Trophoblast cell (in vitro differentiated cells and primary cell): ENCODE results near the gene SERPINA3.

ENCODE experiments used
- DNase-seq, 2 donors: peaks; one replicate each; pipeline ENCODE4 v3.0.0-alpha.2; 2016
- H2AFZ ChIP-seq: 2 replicates; pipeline ENCODE4 v1.6.1; 2013; ENCODE audit warnings: low read length, moderate library complexity, mild to moderate bottlenecking; ENCODE audit not compliant: insufficient read depth, poor library complexity
- H2AK5ac ChIP-seq: 2 replicates; pipeline ENCODE4 v1.6.1; 2013; ENCODE audit warnings: mild to moderate bottlenecking, low read length
- H2BK120ac ChIP-seq: 2 replicates; pipeline ENCODE4 v1.6.1; 2013; ENCODE audit warnings: low read length, mild to moderate bottlenecking, moderate library complexity; ENCODE audit not compliant: insufficient read depth, poor library complexity
- H2BK12ac ChIP-seq: 2 replicates; pipeline ENCODE4 v1.6.1; 2013; ENCODE audit warnings: mild to moderate bottlenecking, low read length, moderate library complexity
- H2BK5ac ChIP-seq: 2 replicates; pipeline ENCODE4 v1.6.1; 2013; ENCODE audit warnings: low read length, low read depth, moderate library complexity, mild to moderate bottlenecking; ENCODE audit not compliant: poor library complexity
- H3K14ac ChIP-seq: 2 replicates; pipeline ENCODE4 v1.6.1; 2013; ENCODE audit warnings: mild to moderate bottlenecking, low read length
- H3K18ac ChIP-seq: 2 replicates; pipeline ENCODE4 v1.6.1; 2013; ENCODE audit warnings: mild to moderate bottlenecking, low read length
- H3K23ac ChIP-seq: 2 replicates; pipeline ENCODE4 v1.6.1; 2013; ENCODE audit warnings: low read length
- H3K27ac ChIP-seq: 2 replicates; pipeline ENCODE4 v1.5.1; 2013; ENCODE audit warnings: low read depth, mild to moderate bottlenecking, inconsistent platforms, low read length, moderate library complexity
- H3K27me3 ChIP-seq: 2 replicates; pipeline ENCODE4 v1.6.1; 2013; ENCODE audit warnings: inconsistent platforms, mild to moderate bottlenecking, low read length, moderate library complexity; ENCODE audit not compliant: insufficient read depth
- H3K36me3 ChIP-seq, 2 experiments: 1 replicate in 1 of 2; 2 replicates in 1 of 2; pipeline ENCODE4 v1.6.1; 2013; ENCODE audit warnings: low read length in 2 of 2, mild to moderate bottlenecking in 2 of 2, moderate library complexity in 1 of 2; ENCODE audit not compliant: insufficient read depth in 2 of 2, control insufficient read depth in 1 of 2
- H3K4ac ChIP-seq: 2 replicates; pipeline ENCODE4 v1.6.1; 2013; ENCODE audit warnings: low read depth, mild to moderate bottlenecking, low read length, moderate library complexity
- H3K4me1 ChIP-seq, 2 experiments: 1 replicate in 1 of 2; 2 replicates in 1 of 2; pipeline ENCODE4 v1.6.1; 2013; ENCODE audit warnings: low read length in 2 of 2, mild to moderate bottlenecking in 2 of 2, moderate library complexity in 1 of 2; ENCODE audit not compliant: insufficient read depth in 2 of 2, control insufficient read depth in 1 of 2
- H3K4me2 ChIP-seq: 2 replicates; pipeline ENCODE4 v1.6.1; 2013; ENCODE audit warnings: inconsistent platforms, mild to moderate bottlenecking, low read length, moderate library complexity
- H3K4me3 ChIP-seq: 2 replicates; pipeline ENCODE4 v1.5.1; 2013; ENCODE audit warnings: mild to moderate bottlenecking, low read depth, low read length, inconsistent platforms
- H3K79me1 ChIP-seq: one replicate; pipeline ENCODE4 v1.6.1; 2013; ENCODE audit warnings: low read length
- H3K79me2 ChIP-seq: 2 replicates; pipeline ENCODE4 v1.6.1; 2013; ENCODE audit warnings: low read length, mild to moderate bottlenecking; ENCODE audit not compliant: control insufficient read depth, insufficient read depth, poor library complexity
- H3K9ac ChIP-seq: 2 replicates; pipeline ENCODE4 v1.6.1; 2013; ENCODE audit warnings: mild to moderate bottlenecking, low read length
- H3K9me3 ChIP-seq: 2 replicates; pipeline ENCODE4 v1.6.1; 2013; ENCODE audit warnings: low read depth, mild to moderate bottlenecking, control low read depth, inconsistent platforms, low read length; ENCODE audit not compliant: insufficient read depth
- H4K12ac ChIP-seq: 2 replicates; pipeline ENCODE4 v1.6.1; 2013; ENCODE audit warnings: low read depth, mild to moderate bottlenecking, low read length, moderate library complexity
- H4K8ac ChIP-seq: 2 replicates; pipeline ENCODE4 v1.6.1; 2013; ENCODE audit warnings: low read depth, mild to moderate bottlenecking, low read length, moderate library complexity
- H4K91ac ChIP-seq: one replicate; pipeline ENCODE4 v1.6.1; 2013; ENCODE audit warnings: low read depth, mild to moderate bottlenecking, low read length, moderate library complexity
- WGBS: extraction: QIAGEN DNeasy Blood & Tissue Kit; methylation state at CpG from one replicate; pipeline ENCODE4 v1.1.7; 2013; ENCODE audit warnings: missing lambda C conversion rate; ENCODE audit not compliant: insufficient read length, insufficient coverage; ENCODE audit errors: extremely low coverage; 5-methylcytosine and 5-hydroxymethylcytosine counted together

The SERPINA3 gene

DNA sequence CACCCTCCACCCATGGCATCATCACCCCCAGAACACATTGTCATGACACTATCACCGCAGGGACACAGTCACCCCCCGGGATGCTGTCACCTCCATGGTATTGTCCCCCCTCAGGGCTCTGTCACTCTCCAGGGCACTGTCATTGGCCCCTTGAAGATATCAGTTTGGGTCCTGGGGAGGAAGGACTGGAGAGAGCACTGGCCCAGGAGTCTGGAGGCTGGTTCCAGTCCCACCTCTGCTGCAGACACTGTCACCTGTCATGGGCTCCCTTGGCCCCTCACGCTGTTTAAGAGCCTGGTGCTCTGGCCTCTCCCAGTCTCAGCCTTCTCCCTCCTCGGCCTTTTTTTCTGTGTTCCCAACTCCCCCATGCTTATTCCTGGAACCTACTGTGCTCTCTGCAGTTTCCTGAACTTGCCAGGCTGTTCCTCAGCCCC lies 31.9 kb downstream of the SERPINA3 start:
- WGBS = no CpG with 5 or more reads among the region's 4 CpGs
- no peak overlapping the region for H2AK5ac ChIP-seq

DNA sequence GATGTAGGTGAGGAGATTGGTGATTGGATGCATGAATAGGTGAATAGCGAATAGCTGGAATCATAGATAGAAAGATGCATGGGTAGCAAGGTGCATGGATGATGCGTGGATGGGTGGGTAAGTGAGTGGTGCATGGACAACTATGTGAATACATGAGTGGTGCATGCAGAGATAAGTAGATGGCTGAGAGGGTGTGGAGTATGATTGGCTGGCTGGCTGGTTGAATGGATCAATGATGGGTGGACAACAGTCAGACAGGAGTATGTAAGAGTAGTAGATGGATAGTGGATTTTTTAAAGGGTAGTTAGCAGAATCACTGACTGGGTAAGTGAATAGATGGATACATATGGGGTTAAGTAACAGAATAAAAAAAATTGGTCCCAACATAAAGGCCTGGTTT lies 33.9 kb downstream of the SERPINA3 start:
- Histone ChIP-seq H2BK120ac (no peak overlapping the region), H3K79me2 (no peaks in the 10 kb centered on the region)

More for the DNA sequence above, 31.9 kb downstream of the SERPINA3 start:
- Histone ChIP-seq H2BK120ac (no peak overlapping the region), H3K36me3 (no peaks in the 10 kb centered on the region), H3K27me3 (no peaks in the 10 kb centered on the region), H3K14ac (no peak overlapping the region), H4K91ac (no peak overlapping the region), H2BK5ac (no peak overlapping the region), H2AFZ (no peak overlapping the region), H3K9me3 (peaks cover 16% of the 10 kb centered on the region), H2BK12ac (no peak overlapping the region), H4K12ac (no peak overlapping the region), H3K4me1 (no peaks in the 10 kb centered on the region), H3K9ac (no peak overlapping the region), H3K4ac (no peak overlapping the region), H4K8ac (no peak overlapping the region), H3K79me1 (no peaks in the 10 kb centered on the region), H3K27ac (no peak overlapping the region), H3K23ac (no peak overlapping the region), H3K4me3 (no peak overlapping the region), H3K18ac (no peak overlapping the region), H3K4me2 (no peak overlapping the region), H3K79me2 (no peaks in the 10 kb centered on the region)
- DNase-seq = no peak

DNA sequence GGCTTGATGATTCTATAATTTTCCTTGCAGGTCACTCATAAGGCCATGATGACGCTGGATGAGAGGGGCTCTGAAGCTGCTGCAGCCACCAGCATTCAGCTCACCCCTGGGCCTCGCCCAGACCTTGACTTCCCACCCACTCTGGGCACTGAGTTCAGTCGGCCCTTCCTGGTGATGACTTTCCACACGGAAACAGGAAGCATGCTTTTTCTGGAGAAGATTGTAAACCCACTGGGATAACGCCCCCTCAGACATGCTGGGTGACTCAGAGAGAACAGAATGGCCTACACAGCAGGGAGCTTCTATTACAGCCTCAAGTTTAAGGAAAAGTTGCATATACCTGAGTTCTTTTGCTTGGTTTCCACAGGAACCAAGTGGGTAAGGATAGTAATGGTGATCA lies 34.3 kb downstream of the SERPINA3 start:
- no peak overlapping the region for H2BK12ac ChIP-seq
- no peaks in the 10 kb centered on the region for H3K79me2 ChIP-seq
- no peak overlapping the region for H4K12ac ChIP-seq
- peaks cover 17% of the 10 kb centered on the region for H3K9me3 ChIP-seq
- DNase-seq = no peak
- no peaks in the 10 kb centered on the region for H3K36me3 ChIP-seq
- no peak overlapping the region for H3K23ac ChIP-seq
- no peak overlapping the region for H3K14ac ChIP-seq
- H2AK5ac ChIP-seq = no peak overlapping the region
- no peak overlapping the region for H3K4me3 ChIP-seq
- no peak overlapping the region for H3K18ac ChIP-seq
- H4K91ac ChIP-seq = no peak overlapping the region
- no peak overlapping the region for H3K9ac ChIP-seq
- no peak overlapping the region for H3K4ac ChIP-seq
- no peak overlapping the region for H3K27ac ChIP-seq
- no peak overlapping the region for H2BK120ac ChIP-seq
- WGBS = no CpG with 5 or more reads among the region's 5 CpGs
- no peak overlapping the region for H3K4me2 ChIP-seq
- no peak overlapping the region for H4K8ac ChIP-seq
- H2BK5ac ChIP-seq = no peak overlapping the region
- no peaks in the 10 kb centered on the region for H3K27me3 ChIP-seq
- H3K4me1 ChIP-seq = no peaks in the 10 kb centered on the region
- H3K79me1 ChIP-seq = no peaks in the 10 kb centered on the region
- no peak overlapping the region for H2AFZ ChIP-seq

More for the DNA sequence above, 33.9 kb downstream of the SERPINA3 start:
- no peak overlapping the region for H3K14ac ChIP-seq
- no peak overlapping the region for H2BK12ac ChIP-seq
- no peak overlapping the region for H3K9ac ChIP-seq
- DNase-seq = no peak
- H4K12ac ChIP-seq = no peak overlapping the region
- H3K23ac ChIP-seq = no peak overlapping the region
- no peak overlapping the region for H4K8ac ChIP-seq
- H3K4ac ChIP-seq = no peak overlapping the region
- H3K18ac ChIP-seq = no peak overlapping the region
- WGBS = no CpG with 5 or more reads among the region's 2 CpGs
- H3K9me3 ChIP-seq = peaks cover 16% of the 10 kb centered on the region
- no peak overlapping the region for H2AK5ac ChIP-seq
- no peak overlapping the region for H2BK5ac ChIP-seq
- no peaks in the 10 kb centered on the region for H3K36me3 ChIP-seq
- no peaks in the 10 kb centered on the region for H3K27me3 ChIP-seq
- no peak overlapping the region for H3K4me3 ChIP-seq
- H2AFZ ChIP-seq = no peak overlapping the region
- no peaks in the 10 kb centered on the region for H3K4me1 ChIP-seq
- H3K27ac ChIP-seq = no peak overlapping the region
- no peak overlapping the region for H3K4me2 ChIP-seq
- no peak overlapping the region for H4K91ac ChIP-seq
- no peaks in the 10 kb centered on the region for H3K79me1 ChIP-seq

DNA sequence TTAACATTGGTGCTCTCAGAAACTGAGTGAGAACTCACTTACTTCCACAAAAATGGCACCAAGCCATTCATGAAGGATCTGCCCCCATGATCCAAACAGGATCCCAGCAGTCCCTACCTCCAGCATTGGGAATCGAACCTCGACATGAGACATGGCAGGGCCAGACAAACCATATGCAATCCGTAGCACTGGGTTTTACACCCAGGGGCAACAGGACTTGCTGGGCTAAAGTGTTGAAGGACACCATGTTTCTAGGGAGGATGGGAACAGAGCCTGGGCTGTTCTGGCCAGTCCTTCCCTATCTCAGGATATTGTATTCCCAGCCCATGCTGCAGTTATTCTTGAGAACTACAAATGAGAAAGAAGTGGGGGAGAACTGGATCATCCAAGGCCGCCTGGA lies 36.6 kb downstream of the SERPINA3 start:
- peaks cover 16% of the 10 kb centered on the region for H3K9me3 ChIP-seq
- H4K91ac ChIP-seq = no peak overlapping the region
- no peak overlapping the region for H3K4me2 ChIP-seq
- H2BK120ac ChIP-seq = no peak overlapping the region
- no peak overlapping the region for H3K23ac ChIP-seq
- no peak overlapping the region for H4K12ac ChIP-seq
- no peak overlapping the region for H2BK5ac ChIP-seq
- no peak overlapping the region for H3K4me3 ChIP-seq
- no peak overlapping the region for H2AFZ ChIP-seq
- no peaks in the 10 kb centered on the region for H3K36me3 ChIP-seq
- no peak overlapping the region for H2AK5ac ChIP-seq
- no peak overlapping the region for H3K27ac ChIP-seq
- no peak overlapping the region for H3K18ac ChIP-seq
- H3K79me1 ChIP-seq = no peaks in the 10 kb centered on the region
- H4K8ac ChIP-seq = no peak overlapping the region
- H3K27me3 ChIP-seq = no peaks in the 10 kb centered on the region
- no peak overlapping the region for H3K14ac ChIP-seq
- no peak for DNase-seq
- H3K9ac ChIP-seq = no peak overlapping the region
- no peaks in the 10 kb centered on the region for H3K4me1 ChIP-seq
- no CpG with 5 or more reads among the region's 4 CpGs for WGBS
- H2BK12ac ChIP-seq = no peak overlapping the region
- H3K4ac ChIP-seq = no peak overlapping the region
- H3K79me2 ChIP-seq = no peaks in the 10 kb centered on the region
